ENCODE data around the gene SPATA19.

DNA sequence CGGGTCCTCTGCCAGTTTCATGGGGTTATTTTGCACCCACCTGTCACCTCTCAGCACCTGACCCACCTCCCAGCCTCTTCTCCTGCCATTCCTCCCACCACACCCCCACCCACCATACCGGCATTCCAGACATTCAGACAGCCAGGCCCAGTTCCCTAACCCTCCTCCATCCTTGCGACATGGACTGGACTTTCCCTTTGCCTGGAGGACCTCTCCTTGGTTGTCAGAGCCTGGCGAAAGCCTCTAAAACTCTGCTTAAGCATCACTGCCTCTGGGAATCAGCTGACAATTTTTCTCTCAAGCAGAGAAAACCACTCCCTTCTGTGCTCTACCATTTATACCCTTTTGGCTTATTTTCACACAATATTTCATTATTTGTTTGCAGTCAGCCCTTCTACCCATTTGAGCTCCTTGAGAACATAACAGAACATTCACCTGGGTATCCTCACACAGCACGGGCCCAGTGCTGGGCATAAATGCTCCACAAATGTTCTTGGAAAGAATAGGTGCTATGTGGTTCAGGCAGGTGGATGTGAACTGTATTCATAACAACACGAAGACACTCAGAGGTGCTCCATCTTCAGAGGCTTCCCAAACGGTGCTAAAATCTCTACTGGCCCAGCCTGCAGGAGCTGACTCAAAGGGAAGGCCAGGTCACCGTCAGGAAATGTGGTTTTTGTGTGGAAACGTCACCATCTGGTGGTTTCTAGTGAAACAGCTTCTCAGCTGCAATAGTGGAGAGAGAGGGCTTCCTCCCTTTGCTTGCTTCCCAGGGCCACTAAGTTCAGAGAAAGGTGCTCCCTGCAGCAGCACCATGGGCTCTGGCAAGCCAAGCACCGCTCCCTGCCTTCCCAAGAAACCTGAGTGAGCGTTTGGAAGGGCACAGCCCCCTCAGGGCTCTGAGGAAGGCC is 10.4 kb downstream of the SPATA19 start:
- TF ChIP-seq POLR2AphosphoS5 (IDR thresholded peaks at IDR 0.05; ENCODE audit: low read depth, low read length) (no peak), TAF1 (IDR thresholded peaks at IDR 0.05; ENCODE audit: low read depth, low read length) (no peak)

All from GM12891 (cell line).